Ovary (tissue), 3 donors: Measurements from ENCODE around the gene HOMER1.

Experiments
- CTCF ChIP-seq, 3 donors: fragments of 450-650 bp in 2 of 3; fragments of 200-600 bp in 1 of 3; IDR thresholded peaks; one replicate each; pipeline versions ENCODE4 v1.5.1 to v1.8.0; 2016 to 2022; ENCODE audit warnings: antibody characterized with exemption in 3 of 3, mild to moderate bottlenecking in 1 of 3
- POLR2A ChIP-seq: fragments of 450-650 bp; IDR thresholded peaks from one replicate; pipeline ENCODE4 v1.6.1; 2017; ENCODE audit warnings: antibody characterized with exemption, mild to moderate bottlenecking, moderate library complexity
- donor health status: DM: no; HTN: no; CAD: no.

- TF ChIP-seq CTCF (IDR thresholded peaks at IDR 0.05) (no peak), POLR2A (no peak)
Measured at GRCh38 chr5:79547982-79548381, 34.0 kb upstream of the HOMER1 start.
